Fibroblast of skin of back (primary cell): ENCODE data around the gene ZFYVE28.
"Not testable (repeated sequence)": the region's sequence is repeated elsewhere in the genome, so short reads cannot be mapped to it uniquely, and the experiment has no call there.

Experiments used
- DNase-seq: peaks from one replicate; pipeline ENCODE4 v3.0.0-alpha.2; 2013

The ZFYVE28 gene

DNA sequence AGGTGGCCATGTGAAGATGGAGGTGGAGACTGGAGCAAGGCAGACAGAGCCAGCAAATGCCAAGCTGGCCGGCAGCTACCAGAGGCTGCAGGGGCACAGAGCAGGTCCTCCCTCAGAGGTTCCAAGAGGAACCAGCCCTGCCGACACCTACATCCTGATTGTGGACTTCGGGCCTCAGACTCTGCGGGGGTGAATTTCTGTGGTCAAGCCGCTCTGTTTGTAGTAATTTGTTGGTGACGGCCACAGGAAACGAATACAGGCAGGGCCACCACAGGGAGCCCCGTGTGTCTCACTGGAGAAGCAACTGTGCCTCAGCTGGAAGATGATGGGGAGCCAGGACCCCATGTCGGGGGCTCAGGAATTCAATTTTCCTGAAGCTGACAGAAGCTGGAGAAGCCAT lies 28.3 kb downstream of the ZFYVE28 start:
- DNase-seq = peak; percentile 67

- DNase-seq = no peak
Measured at GRCh38 chr4:2389691-2390090, 28.8 kb downstream of the ZFYVE28 start.

DNA sequence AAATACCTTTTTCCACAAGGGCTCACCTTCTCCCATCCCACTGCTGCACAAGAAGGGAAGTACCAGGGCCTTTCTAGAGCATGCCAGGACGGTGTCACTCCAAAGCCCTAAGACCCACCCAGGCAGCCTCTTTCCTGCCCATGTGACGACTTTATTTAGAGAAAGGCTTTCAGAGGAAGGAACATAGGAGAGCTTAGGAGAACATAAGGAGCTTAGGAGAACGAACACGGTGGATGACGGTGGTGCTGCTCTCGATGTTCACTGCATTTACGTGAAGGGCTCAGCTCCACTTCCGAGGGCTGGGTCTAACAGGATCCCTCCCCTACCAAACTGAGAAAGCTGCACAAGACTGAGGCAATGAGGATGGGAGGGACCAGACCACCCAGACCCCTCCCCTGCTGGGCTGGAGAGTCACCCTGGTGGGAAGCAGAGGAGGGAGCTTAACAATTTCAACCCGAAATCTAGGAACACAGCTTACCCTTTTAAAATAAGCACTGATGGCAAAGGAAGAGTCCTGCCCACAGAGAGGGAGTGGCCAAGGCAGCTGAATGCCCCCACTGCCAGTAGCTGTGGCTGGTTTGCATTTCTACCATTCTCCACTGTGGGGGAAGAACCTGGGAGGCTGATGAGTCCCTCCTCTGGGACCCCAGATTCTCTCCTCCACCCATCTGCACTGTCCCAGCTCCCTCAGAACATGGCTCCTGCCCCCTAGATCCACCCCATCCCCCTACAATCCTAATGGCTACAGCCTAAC lies 29.8 kb downstream of the ZFYVE28 start:
- peak; percentile 16 for DNase-seq

GRCh38 chr4:2387829-2388228 lies 30.6 kb downstream of the ZFYVE28 start:
- no peak for DNase-seq

GRCh38 chr4:2387218-2387617 lies 31.2 kb downstream of the ZFYVE28 start:
- no peak for DNase-seq

DNA sequence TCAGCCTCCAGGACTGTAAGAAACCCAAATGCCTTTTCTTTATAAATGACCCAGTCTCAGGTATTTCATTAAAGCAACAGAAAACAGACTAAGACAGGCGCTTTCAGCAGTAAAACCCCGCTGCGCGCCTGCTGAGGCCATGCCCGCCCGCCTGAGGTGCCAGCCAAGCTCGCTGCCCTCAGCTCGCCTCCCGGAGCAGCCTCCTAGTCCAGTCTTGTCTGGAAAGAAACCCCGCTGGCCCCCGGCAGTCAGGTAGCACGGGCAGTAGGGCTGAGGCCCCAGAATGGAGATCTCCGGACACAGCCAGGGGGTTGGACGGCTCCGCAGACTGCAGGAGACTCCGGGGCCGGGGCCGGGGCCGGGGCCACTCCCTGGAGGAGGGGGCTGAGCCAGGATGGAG lies 31.7 kb downstream of the ZFYVE28 start:
- no peak for DNase-seq

- DNase-seq = no peak
Measured at GRCh38 chr4:2385516-2385915, 32.9 kb downstream of the ZFYVE28 start.

- no peak for DNase-seq
Measured at GRCh38 chr4:2384245-2384644, 34.2 kb downstream of the ZFYVE28 start.

GRCh38 chr4:2383760-2384159 lies 34.7 kb downstream of the ZFYVE28 start:
- DNase-seq = no peak

GRCh38 chr4:2383220-2383631 lies 35.2 kb downstream of the ZFYVE28 start:
- not testable (repeated sequence) for DNase-seq

GRCh38 chr4:2382769-2383202 lies 35.7 kb downstream of the ZFYVE28 start:
- not testable (repeated sequence) for DNase-seq

- DNase-seq = not testable (repeated sequence)
Measured at GRCh38 chr4:2380589-2380988, 37.9 kb downstream of the ZFYVE28 start.

DNA sequence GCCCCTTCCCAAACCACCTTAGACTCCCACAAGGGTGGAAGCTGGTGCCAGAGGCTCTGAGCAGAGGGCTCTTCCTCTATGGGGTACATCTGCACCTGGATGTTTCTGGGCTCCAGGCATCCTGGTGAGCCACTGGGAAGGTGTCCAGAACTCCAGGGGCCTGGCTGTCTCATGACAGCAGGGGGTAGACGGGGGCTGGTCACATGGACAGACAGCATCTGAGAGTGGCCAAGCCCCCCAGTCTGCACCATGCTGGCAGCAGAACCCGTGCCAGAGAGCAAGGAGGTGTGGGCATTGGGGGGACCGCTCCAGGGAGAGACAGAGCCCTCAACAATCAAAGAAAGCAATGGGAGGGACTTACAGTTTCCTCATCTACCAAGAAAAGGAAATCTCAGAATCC lies 39.5 kb downstream of the ZFYVE28 start:
- DNase-seq = no peak

- DNase-seq = no peak
Measured at GRCh38 chr4:2378401-2378800, 40.0 kb downstream of the ZFYVE28 start.

DNA sequence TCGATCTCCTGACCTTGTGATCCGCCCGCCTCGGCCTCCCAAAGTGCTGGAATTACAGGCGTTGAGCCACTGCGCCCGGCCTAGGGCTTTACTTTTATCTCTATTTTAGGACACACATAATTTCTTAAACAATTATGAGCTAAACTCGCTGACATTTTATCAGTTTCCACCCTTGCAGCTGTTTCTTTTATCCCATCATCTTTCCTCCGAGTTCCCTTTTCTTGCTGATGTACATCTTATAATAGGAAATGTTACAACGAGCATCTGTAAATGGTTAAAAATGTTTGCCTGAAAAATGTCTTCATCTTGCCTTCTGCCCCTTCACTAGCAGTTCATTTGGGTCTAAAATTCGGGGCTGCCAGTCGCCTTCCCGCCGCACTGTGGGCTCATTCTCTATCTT lies 41.2 kb downstream of the ZFYVE28 start:
- no peak for DNase-seq

- no peak for DNase-seq
Measured at GRCh38 chr4:2375427-2375826, 43.0 kb downstream of the ZFYVE28 start.

DNA sequence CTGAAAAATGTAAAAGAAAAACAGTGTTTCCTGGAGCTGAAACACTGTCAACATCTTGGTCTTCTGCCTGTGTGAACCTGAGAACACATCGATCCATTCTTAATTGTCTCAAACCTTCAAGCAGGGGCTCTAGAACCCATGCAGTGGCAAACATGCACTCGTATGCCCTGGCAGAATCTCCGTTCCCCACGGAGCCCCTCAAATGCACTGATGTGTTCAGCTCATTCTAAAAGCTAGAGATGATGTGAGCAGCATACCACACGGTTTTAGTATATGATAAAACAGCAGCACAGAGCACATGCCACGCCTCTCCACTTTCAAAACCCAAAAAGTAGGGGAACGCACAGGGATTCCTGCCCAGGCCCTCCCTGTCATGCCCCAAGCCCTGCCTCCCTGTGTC lies 44.9 kb downstream of the ZFYVE28 start:
- no peak for DNase-seq

DNA sequence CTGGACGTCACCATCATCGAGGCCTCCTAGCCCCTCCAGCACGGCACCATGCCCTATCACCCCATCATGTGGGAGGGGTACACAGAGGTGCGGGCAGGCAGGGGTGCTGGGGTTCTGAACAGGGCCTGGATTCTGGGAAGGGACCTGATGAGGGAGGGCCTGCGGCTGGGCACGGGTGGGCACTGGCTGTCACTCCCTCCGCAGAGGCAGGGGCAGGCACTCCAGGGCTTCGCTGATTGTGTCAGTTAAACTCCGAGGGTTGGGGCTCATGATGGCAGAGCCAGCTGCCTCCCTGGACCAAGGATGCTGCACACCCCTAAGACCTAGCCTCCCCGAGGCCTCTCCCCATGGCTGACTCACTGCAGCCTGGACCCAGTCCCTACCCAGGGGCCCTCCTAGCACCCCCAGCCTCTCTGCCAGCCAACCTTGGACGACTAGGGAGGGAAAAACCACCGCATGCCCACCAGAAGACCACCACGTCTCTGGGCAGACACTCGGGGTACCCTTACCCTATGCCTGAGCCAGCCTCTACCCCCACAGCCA lies 45.9 kb downstream of the ZFYVE28 start:
- DNase-seq = no peak

- no peak for DNase-seq
Measured at GRCh38 chr4:2371765-2372487, 46.5 kb downstream of the ZFYVE28 start.

- DNase-seq = no peak
Measured at GRCh38 chr4:2370597-2371320, 47.7 kb downstream of the ZFYVE28 start.

GRCh38 chr4:2368746-2369437 lies 49.6 kb downstream of the ZFYVE28 start:
- DNase-seq = no peak

DNA sequence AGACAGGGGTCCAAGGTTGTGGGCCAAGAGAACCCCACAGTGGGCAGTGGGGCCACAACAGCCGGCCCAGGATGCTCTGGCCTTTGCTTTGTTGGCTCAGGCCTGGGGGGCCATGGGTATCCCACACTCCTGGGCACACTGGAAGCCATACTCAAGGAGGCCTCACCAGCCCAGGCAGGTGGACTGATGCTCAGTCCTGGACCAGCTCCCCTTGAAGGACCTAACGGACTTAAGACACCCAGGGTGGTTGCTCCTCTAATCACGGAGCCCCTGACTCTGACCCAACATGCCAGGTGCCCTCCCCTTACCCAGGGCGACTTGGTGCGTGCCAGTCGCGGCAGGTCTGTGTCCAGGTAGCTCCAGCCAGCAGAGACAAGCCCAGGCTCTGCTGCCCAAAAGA lies 50.8 kb downstream of the ZFYVE28 start:
- no peak for DNase-seq
